Endodermal cell (in vitro differentiated cells): ENCODE results near the gene RTP2. TPM values are rescaled to one million over a fixed set of nuclear protein-coding genes. Genes with fewer than 3 reads are reported as not detected.

Experiments used
- DNase-seq: peaks from one replicate; pipeline ENCODE4 v3.0.0-alpha.2; 2017
- H3K27ac ChIP-seq: 2 replicates; pipeline ENCODE4 v1.5.1; 2013; ENCODE audit warnings: mild to moderate bottlenecking, low read depth, low read length, moderate library complexity
- H3K27me3 ChIP-seq: 2 replicates; pipeline ENCODE4 v1.6.1; 2013; ENCODE audit warnings: mild to moderate bottlenecking, low read length, moderate library complexity; ENCODE audit not compliant: insufficient read depth, control insufficient read depth, poor library complexity, severe bottlenecking
- H3K36me3 ChIP-seq: 2 replicates; pipeline ENCODE4 v1.7.0; 2013; ENCODE audit warnings: mild to moderate bottlenecking, low read length, moderate library complexity; ENCODE audit not compliant: control insufficient read depth, insufficient read depth
- H3K4me1 ChIP-seq: one replicate; pipeline ENCODE4 v1.7.0; 2013; ENCODE audit warnings: low read length; ENCODE audit not compliant: control insufficient read depth, insufficient read depth
- H3K4me3 ChIP-seq: 2 replicates; pipeline ENCODE4 v1.5.1; 2013; ENCODE audit warnings: mild to moderate bottlenecking, low read length, moderate library complexity
- H3K9ac ChIP-seq: 2 replicates; pipeline ENCODE4 v1.6.1; 2013; ENCODE audit warnings: mild to moderate bottlenecking, low read length, moderate library complexity; ENCODE audit not compliant: poor library complexity, severe bottlenecking; ENCODE audit errors: extremely low read depth
- H3K9me3 ChIP-seq: 2 replicates; pipeline ENCODE4 v1.6.1; 2013; ENCODE audit warnings: mild to moderate bottlenecking, low read length, moderate library complexity; ENCODE audit not compliant: control insufficient read depth
- H3K27ac Mint-ChIP-seq: 2 replicates; pipeline ENCODE4 v1.8.0; 2020; ENCODE audit warnings: mixed read lengths
- H3K27me3 Mint-ChIP-seq: 2 replicates; pipeline ENCODE4 v1.8.0; 2021; ENCODE audit warnings: mild to moderate bottlenecking, mixed read lengths; ENCODE audit not compliant: insufficient read depth
- H3K36me3 Mint-ChIP-seq: 2 replicates; pipeline ENCODE4 v1.8.0; 2020; ENCODE audit warnings: low read depth, mixed read lengths
- H3K4me1 Mint-ChIP-seq: 2 replicates; pipeline ENCODE4 v1.8.0; 2020; ENCODE audit warnings: mixed read lengths
- H3K4me3 Mint-ChIP-seq: 2 replicates; pipeline ENCODE4 v1.8.0; 2020; ENCODE audit warnings: mild to moderate bottlenecking, moderate library complexity, mixed read lengths
- H3K9me3 Mint-ChIP-seq: 2 replicates; pipeline ENCODE4 v1.8.0; 2020; ENCODE audit warnings: mild to moderate bottlenecking, mixed read lengths
- CTCF ChIP-seq: fragments of 200-600 bp; sonication (generic); conservative IDR thresholded peaks from 2 replicates; pipeline ENCODE4 v1.5.0; 2021; ENCODE audit warnings: antibody characterized with exemption, mild to moderate bottlenecking
- WGBS, 2 experiments: methylation state at CpG; one replicate each; pipeline versions ENCODE4 v1.1.5 to v1.1.7; 2013; ENCODE audit warnings: missing lambda C conversion rate in 2 of 2, mixed read lengths in 1 of 2; ENCODE audit not compliant: insufficient coverage in 1 of 2, insufficient read length in 1 of 2; 5-methylcytosine and 5-hydroxymethylcytosine counted together
- total RNA-seq, 2 donors: library from RNA; stranded (reverse); fragmentation: NEBNext Ultra II Directional in 1 of 2; extraction: Animal tissue kit (Norgen Biotek cat#: 25700) in 1 of 2; gene quantifications; 2 replicates in 1 of 2; 3 replicates in 1 of 2; pipeline ENCODE4 v1.2.1, GENCODE V29; 2021

RTP2 gene
- total RNA-seq, 2 donors from 2014 or later, result not detected

- no peaks in the 10 kb centered on the region for H3K36me3 Mint-ChIP-seq
- peak; percentile 94 for DNase-seq
- no peaks in the 10 kb centered on the region for H3K36me3 ChIP-seq
- H3K4me3 Mint-ChIP-seq, result peak overlapping the region; percentile 71
- peak overlapping the region; percentile 85 for H3K4me3 ChIP-seq
- H3K27ac ChIP-seq, result peak overlapping the region; percentile 75
- H3K9me3 ChIP-seq, result no peaks in the 10 kb centered on the region
- H3K27ac Mint-ChIP-seq, result peak overlapping the region; percentile 92
- peaks cover 55% of the 10 kb centered on the region for H3K27me3 Mint-ChIP-seq
- H3K9ac ChIP-seq, result peak overlapping the region; percentile 47
- peak; percentile 98 for TF ChIP-seq CTCF
- peaks cover 26% of the 10 kb centered on the region for H3K4me1 Mint-ChIP-seq
- no peaks in the 10 kb centered on the region for H3K9me3 Mint-ChIP-seq
- WGBS, 2 experiments, result 3 to 4% methylated on average over 14 to 53 of the region's 53 CpGs
- H3K27me3 ChIP-seq, result peaks cover 34% of the 10 kb centered on the region
- H3K4me1 ChIP-seq, result peaks cover 7% of the 10 kb centered on the region
Observed at GRCh38 chr3:187739561-187740332, 37.4 kb upstream of the RTP2 start.

- no peak for TF ChIP-seq CTCF
- Mint-ChIP-seq H3K27ac (peak overlapping the region; percentile 92), H3K27me3 (peaks cover 52% of the 10 kb centered on the region), H3K4me3 (peak overlapping the region; percentile 71), H3K9me3 (no peaks in the 10 kb centered on the region), H3K36me3 (no peaks in the 10 kb centered on the region), H3K4me1 (peaks cover 26% of the 10 kb centered on the region)
- peak overlapping the region; percentile 47 for H3K9ac ChIP-seq
- 3 to 10% methylated on average over 14 to 22 of the region's 22 CpGs for WGBS, 2 experiments
- peak overlapping the region; percentile 75 for H3K27ac ChIP-seq
- H3K4me3 ChIP-seq, result peak overlapping the region; percentile 85
- peaks cover 7% of the 10 kb centered on the region for H3K4me1 ChIP-seq
- peaks cover 34% of the 10 kb centered on the region for H3K27me3 ChIP-seq
- no peaks in the 10 kb centered on the region for H3K9me3 ChIP-seq
- H3K36me3 ChIP-seq, result no peaks in the 10 kb centered on the region
- DNase-seq, result peak; percentile 82
Observed at GRCh38 chr3:187739094-187739560, 36.8 kb upstream of the RTP2 start.

- H3K36me3 Mint-ChIP-seq, result no peaks in the 10 kb centered on the region
- WGBS, 2 experiments, result 3 to 4% methylated on average over 15 to 43 of the region's 43 CpGs
- peak; percentile 86 for TF ChIP-seq CTCF
- H3K4me3 Mint-ChIP-seq, result peak overlapping the region; percentile 71
- peak; percentile 94 for DNase-seq
- no peaks in the 10 kb centered on the region for H3K9me3 Mint-ChIP-seq
- peaks cover 7% of the 10 kb centered on the region for H3K4me1 ChIP-seq
- H3K27ac ChIP-seq, result no peak overlapping the region
- peak overlapping the region; percentile 85 for H3K4me3 ChIP-seq
- peaks cover 46% of the 10 kb centered on the region for H3K27me3 Mint-ChIP-seq
- H3K27me3 ChIP-seq, result peaks cover 34% of the 10 kb centered on the region
- H3K9me3 ChIP-seq, result no peaks in the 10 kb centered on the region
- H3K4me1 Mint-ChIP-seq, result peaks cover 26% of the 10 kb centered on the region
- H3K36me3 ChIP-seq, result no peaks in the 10 kb centered on the region
- H3K9ac ChIP-seq, result peak overlapping the region; percentile 47
- H3K27ac Mint-ChIP-seq, result peak overlapping the region; percentile 92
Observed at GRCh38 chr3:187738331-187739093, 36.2 kb upstream of the RTP2 start.
